Mononuclear cell (primary cell): ENCODE results near the gene ADAM12. TPM values are rescaled to one million over a fixed set of nuclear protein-coding genes. Genes with fewer than 3 reads are reported as not detected.

Experiments
- H3K27me3 ChIP-seq: 2 replicates; pipeline ENCODE4 v1.6.0; 2011; ENCODE audit warnings: low read length, control low read depth; ENCODE audit not compliant: insufficient read depth
- H3K4me1 ChIP-seq: 2 replicates; pipeline ENCODE4 v1.5.1; 2011; ENCODE audit warnings: mild to moderate bottlenecking, low read length, control low read depth; ENCODE audit not compliant: insufficient read depth
- H3K4me3 ChIP-seq: 2 replicates; pipeline ENCODE4 v1.5.1; 2011; ENCODE audit warnings: mild to moderate bottlenecking, low read length, moderate library complexity
- H3K9me3 ChIP-seq: 2 replicates; pipeline ENCODE4 v1.5.1; 2011; ENCODE audit warnings: low read depth, mild to moderate bottlenecking, control low read depth, low read length
- total RNA-seq: library from RNA; depleted of rRNA; stranded (reverse); fragments of >200 nt; gene quantifications from one replicate; pipeline ENCODE4 v1.2.3, GENCODE V29; 2012

The ADAM12 gene
- total RNA-seq, 1 donor, result 1.7 TPM

DNA sequence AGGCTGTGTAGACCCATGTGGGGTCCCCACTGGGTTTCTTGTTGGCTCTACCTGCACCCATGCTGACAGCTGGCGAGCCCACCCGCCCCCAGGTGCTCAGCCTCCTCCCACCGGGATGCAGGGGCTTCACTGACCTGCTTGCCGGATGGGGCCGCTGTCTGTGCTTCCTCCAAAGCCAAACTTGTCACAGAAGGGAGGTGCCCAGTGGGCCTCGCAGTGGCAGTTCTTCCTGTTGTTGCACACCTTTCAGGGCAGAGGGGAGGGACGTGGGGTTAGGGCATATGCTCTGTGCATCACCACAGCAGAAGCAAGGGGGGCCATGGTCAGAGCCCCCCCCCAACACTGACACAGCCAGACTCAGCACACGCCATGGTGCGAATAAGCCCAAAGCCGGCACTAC is 345.4 kb downstream of the ADAM12 start:
- no peaks in the 10 kb centered on the region for H3K9me3 ChIP-seq
- H3K4me3 ChIP-seq, result no peak overlapping the region
- H3K4me1 ChIP-seq, result peaks cover 23% of the 10 kb centered on the region
- no peaks in the 10 kb centered on the region for H3K27me3 ChIP-seq

DNA sequence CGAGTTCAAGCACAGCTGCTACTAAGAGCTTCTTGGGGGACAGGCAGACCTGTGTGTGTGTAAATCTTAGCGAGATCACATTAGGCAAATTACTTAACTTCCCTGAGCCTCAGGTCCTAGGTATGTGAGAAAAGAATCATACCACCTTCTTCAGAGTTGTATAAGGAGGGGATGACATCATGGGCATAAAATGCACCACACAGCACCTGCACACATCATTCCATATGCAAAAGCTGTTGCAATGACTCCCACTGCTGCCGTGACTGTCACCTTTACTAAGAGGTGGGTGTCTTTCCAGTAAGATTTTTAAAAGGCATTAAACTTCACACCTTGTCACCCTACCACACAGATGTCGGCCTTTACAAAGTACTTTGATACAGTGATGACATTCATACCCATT is 345.9 kb downstream of the ADAM12 start:
- H3K27me3 ChIP-seq, result no peaks in the 10 kb centered on the region
- H3K9me3 ChIP-seq, result no peaks in the 10 kb centered on the region
- H3K4me1 ChIP-seq, result peaks cover 23% of the 10 kb centered on the region
- H3K4me3 ChIP-seq, result no peak overlapping the region

DNA sequence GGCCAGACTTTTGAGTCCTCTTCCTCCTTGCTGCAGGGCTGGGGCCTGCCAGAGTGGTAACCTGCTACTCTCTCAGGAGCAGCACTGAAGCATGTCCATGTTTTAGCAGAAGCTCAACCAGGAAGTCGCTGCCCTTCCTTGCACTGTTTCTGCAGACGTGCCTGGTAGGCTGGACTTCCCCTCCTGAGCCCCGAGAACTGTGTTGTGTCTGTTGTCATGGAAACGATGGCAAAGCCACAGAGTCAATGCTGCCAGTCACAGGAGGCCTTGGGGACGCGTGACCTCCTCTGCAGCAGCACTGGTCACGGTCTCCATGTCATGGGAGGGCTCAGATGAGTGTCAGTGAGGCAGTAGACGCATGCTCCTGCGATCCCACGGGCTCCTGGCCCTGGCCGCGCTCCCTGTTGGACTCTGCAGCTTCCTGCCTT is 346.5 kb downstream of the ADAM12 start:
- Histone ChIP-seq H3K9me3 (no peaks in the 10 kb centered on the region), H3K27me3 (no peaks in the 10 kb centered on the region), H3K4me1 (peaks cover 24% of the 10 kb centered on the region), H3K4me3 (no peak overlapping the region)

DNA sequence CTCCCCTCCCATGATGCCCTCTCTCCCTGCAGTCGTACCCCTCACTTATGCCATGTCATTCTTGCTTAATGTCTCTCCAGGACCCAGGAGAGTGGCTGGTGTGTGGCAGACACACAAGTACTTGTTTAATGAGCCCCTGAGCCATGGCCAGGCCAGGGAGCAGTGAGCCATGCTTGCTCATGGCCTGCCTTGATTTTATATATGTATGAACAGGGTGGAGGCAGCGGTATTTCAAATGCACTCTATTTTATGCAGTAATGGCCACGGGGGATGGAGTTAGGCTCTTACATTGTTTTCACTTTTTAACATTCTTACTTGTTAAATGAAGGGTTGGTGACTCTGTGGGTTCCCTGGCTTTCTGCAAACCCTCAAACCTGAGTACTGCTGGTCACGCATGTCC is 347.2 kb downstream of the ADAM12 start:
- no peaks in the 10 kb centered on the region for H3K27me3 ChIP-seq
- H3K4me1 ChIP-seq, result peaks cover 31% of the 10 kb centered on the region

DNA sequence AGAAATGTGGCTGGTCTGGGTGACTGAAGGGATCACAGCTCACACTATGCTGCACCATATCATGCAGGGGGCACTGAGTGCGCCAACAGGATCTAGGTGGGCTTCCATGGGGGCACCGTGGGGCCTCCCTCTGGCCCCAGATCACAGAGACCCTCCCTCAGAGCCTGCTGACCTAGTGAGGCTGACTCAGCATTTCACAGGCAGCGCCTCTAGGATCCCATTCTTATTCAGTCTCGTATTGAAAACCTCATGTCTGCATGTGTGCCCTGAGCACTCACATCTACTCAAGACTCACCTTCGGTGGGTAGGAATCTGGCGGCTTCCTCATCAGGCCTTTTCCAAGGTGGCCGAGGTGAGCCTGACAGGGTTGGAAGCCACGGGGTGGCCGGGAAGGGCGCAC is 350.3 kb downstream of the ADAM12 start:
- H3K4me3 ChIP-seq, result no peak overlapping the region
- no peaks in the 10 kb centered on the region for H3K27me3 ChIP-seq
- H3K9me3 ChIP-seq, result peaks cover 10% of the 10 kb centered on the region
- peaks cover 32% of the 10 kb centered on the region for H3K4me1 ChIP-seq

More for the DNA sequence above, 347.2 kb downstream of the ADAM12 start:
- Histone ChIP-seq H3K4me3 (no peak overlapping the region), H3K9me3 (no peaks in the 10 kb centered on the region)

DNA sequence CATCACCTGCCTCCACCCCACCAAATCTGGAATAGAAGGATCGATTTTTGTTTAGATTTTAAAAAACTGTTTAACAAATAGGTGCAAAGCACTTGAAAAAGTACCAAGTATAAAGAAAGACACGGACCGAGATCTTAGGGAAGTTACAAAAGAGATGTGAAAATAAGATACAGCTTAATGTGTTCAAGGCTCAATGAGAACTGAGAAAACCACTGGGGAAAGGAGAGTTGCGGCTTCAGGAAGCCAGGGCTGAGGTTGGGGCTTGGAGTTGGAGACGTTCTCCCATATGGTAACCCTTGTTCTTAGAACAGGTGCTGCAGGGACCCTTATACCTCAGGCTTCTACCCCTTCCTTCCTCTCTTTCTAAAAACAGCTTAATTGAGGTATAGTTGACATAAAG is 351.8 kb downstream of the ADAM12 start:
- Histone ChIP-seq H3K9me3 (peaks cover 10% of the 10 kb centered on the region), H3K4me3 (no peak overlapping the region), H3K27me3 (no peaks in the 10 kb centered on the region), H3K4me1 (peaks cover 17% of the 10 kb centered on the region)

DNA sequence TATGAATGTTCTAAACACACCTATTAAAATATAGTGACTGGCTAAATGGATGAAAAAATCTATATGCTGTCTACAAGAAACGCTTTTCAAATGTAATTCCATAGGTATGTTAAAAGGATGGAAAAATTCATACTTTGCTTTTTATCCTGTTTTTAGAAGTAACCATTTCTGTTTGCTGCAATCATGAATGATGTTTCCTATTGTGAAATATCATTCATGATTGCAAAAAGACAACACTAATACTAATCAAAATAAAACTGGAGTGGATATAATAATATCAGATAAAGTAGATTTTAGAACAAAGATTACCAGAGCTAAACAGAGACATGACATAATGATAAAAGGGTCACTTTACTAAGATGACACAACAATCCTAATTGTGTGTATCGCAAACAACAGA is 353.7 kb downstream of the ADAM12 start:
- no peak overlapping the region for H3K4me3 ChIP-seq
- H3K4me1 ChIP-seq, result peaks cover 10% of the 10 kb centered on the region
- H3K27me3 ChIP-seq, result no peaks in the 10 kb centered on the region
- H3K9me3 ChIP-seq, result peaks cover 10% of the 10 kb centered on the region

DNA sequence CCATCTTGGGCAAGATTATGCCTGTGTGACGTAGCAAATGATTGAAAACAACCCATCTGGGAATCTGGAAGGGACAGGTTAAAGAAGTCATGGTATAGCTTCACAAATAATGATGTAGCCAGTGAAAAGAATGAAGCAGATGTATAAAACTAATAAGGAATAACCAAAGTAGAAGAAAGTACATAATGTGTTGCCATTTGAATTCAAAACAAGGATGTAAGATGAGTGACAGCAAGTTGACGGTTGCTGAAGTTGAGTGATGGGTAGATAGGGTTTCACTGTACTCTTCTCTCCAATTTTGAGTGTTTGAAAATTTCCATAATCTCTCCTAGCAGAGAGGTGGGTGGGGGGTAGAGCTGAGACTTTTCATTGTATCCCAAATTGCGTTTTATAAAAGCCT is 358.3 kb downstream of the ADAM12 start:
- H3K4me3 ChIP-seq, result no peak overlapping the region
- peaks cover under 1% of the 10 kb centered on the region for H3K27me3 ChIP-seq
- H3K4me1 ChIP-seq, result no peaks in the 10 kb centered on the region
- H3K9me3 ChIP-seq, result peaks cover 10% of the 10 kb centered on the region

DNA sequence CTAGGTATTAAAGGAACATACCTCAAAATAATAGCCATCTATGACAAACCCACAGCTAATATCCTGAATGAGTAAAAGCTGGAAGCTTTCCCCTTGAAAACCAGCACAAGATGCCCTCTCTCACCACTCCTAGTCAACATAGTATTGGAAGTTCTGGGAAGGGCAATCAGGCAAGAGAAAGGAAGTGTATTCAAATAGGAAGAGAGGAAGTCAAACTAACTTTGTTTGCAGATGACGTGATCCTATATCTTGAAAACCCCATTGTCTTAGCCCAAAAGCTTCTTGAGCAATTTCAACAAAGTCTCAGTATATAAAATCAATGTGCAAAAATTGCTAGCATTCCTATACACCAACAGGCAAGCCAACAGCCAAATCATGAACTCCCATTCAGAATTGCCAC is 360.6 kb downstream of the ADAM12 start:
- Histone ChIP-seq H3K4me3 (no peak overlapping the region), H3K9me3 (no peaks in the 10 kb centered on the region), H3K27me3 (peaks cover 3% of the 10 kb centered on the region), H3K4me1 (no peaks in the 10 kb centered on the region)

DNA sequence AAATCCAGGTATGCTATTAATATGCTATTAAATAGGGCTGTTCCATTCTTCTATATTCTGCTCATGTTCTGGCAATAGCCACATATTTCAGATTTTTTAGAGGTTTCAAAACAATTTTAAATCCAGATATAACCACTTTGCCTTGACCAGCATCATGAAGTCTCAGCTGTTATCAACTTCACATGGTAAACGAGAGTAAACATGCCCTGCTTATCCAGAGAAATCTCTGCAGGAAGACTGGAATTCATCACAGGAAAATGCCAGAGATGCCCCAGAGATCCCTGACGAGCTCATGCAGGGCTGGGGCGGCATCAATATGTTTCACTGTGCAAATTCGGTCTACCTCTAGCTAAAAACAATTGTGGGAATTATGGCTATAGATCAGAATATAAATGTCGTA is 365.4 kb downstream of the ADAM12 start:
- peaks cover 3% of the 10 kb centered on the region for H3K27me3 ChIP-seq
- H3K9me3 ChIP-seq, result no peaks in the 10 kb centered on the region
- H3K4me3 ChIP-seq, result no peak overlapping the region
- H3K4me1 ChIP-seq, result no peaks in the 10 kb centered on the region

DNA sequence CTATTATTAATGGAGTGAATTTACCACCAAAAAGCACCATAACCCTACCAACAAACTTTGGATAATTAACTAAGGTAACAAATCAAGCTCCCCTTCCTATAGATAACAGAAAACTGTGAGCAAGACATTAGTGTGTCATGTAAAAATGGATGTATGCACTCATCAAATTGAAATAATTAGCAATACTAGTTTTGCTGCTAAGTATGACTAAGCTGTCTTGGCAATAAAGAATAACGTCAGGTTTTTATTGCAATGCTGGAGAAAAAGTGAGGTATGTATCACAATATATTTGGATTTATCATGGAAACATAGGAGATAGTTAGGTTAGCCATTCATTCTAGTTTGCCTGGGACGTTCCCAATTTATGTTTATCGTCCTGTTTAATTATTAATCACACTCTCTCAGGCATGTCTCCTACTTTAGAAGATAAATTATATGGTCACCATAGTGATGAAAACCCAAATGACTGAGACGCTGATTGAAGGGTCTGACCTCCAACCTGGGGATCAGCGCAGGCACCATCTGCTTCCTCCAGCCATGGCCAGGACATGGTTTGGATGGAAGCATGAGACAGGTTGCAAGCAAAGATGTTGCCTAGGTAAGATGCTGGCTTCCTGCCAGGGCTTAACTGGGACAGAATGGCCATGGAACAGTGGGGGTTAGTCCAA is 366.3 kb downstream of the ADAM12 start:
- Histone ChIP-seq H3K4me3 (no peak overlapping the region), H3K27me3 (peaks cover 3% of the 10 kb centered on the region), H3K9me3 (no peaks in the 10 kb centered on the region), H3K4me1 (no peaks in the 10 kb centered on the region)

DNA sequence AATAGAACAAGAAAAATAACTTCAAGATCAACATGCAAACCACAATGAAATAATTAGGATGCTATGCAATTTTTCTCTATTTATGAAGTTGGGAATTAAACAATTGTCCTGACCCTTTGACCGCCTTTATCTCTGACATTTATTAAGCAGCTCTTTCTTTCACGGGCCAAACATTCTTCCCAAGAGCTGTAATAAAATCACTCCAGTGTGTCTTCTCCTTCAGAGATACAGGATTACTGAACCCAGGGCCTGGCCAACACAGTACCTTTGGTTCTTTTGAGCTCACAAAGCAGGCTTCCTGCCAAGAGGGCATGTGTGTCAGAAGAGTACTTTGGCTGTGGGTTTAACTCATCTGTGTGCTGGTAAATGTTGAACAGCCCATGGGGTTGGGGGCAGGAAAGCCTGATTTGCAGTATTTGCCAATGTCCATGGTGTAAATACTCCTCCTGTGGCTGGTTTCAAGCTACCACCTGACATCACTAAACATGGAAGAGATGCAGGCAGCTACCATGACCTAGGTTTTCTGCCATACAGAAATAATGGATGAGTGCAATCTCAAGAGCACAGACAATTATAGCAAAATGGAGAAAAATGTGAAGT is 370.2 kb downstream of the ADAM12 start:
- H3K9me3 ChIP-seq, result no peaks in the 10 kb centered on the region
- H3K27me3 ChIP-seq, result no peaks in the 10 kb centered on the region
- no peak overlapping the region for H3K4me3 ChIP-seq
- H3K4me1 ChIP-seq, result no peaks in the 10 kb centered on the region

DNA sequence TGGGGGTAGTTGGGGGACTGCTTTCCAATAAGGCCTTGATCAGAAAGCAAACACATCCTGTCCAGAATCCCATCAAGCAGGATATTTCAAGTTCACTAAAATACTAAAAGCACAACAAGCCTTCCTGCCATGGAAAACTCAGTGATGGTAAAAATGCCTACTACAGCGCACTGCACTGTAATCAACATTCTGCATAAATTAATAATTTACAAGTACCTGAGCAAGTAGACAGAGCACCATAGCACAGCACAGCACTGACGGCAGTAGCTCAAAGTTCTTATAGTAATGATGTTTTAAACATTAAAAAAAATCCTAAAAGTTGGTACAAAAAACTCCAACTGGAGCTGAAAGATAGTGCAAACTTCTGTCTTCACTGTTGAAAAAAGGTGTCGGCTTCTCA is 371.4 kb downstream of the ADAM12 start:
- no peaks in the 10 kb centered on the region for H3K9me3 ChIP-seq
- no peaks in the 10 kb centered on the region for H3K27me3 ChIP-seq
- H3K4me1 ChIP-seq, result no peaks in the 10 kb centered on the region
- no peak overlapping the region for H3K4me3 ChIP-seq

DNA sequence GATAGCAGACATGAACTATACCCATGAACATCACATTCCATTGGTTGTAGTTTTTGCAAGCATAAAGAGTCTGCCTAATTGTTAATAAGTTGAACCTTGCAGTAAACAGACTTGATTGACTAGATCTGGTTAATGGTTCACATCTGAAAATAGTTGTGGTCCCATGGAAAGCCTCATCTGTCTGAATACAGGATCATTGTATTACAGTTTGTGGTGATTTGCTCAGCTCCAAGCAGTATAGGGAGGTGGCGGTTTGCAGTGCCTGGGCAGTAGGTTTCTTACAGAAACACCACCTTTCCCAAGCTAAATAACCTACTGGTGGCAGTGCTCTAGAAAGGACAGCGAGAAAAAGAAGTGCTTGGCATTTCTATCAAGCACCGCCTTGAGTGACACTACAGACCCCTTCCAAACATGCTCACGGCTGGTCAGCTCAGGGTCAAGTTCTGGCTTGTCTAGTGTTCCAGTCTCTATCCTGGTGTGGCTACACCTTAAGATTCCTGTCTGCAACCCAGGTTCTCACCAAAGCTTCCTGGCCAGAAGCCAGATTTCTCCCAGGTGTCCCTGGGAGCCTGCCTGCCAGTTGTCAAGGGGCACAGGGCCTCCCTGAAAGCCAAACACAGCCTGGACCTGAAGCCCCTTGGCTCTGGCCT is 372.0 kb downstream of the ADAM12 start:
- H3K27me3 ChIP-seq, result no peaks in the 10 kb centered on the region
- H3K4me3 ChIP-seq, result no peak overlapping the region
- H3K9me3 ChIP-seq, result no peaks in the 10 kb centered on the region
- H3K4me1 ChIP-seq, result no peaks in the 10 kb centered on the region

DNA sequence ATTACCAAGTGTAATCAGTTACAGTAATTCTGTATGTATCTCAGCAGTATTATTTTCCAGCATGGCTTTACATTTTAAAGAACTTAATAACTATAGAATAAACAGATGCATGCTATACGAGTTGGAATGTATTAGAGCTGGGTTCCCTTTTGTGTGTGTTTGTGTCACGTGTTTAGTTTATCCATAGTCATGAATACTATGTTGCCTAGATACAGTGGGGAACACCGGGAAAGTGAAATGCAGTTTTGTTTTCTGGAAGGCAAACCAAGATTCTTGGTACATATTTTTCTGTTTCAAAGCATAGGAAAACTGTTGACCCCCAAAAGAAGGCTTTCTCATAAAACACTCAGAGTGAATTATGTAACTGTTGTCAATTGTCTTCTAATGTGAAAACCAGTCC is 372.9 kb downstream of the ADAM12 start:
- Histone ChIP-seq H3K4me1 (no peaks in the 10 kb centered on the region), H3K9me3 (no peaks in the 10 kb centered on the region), H3K4me3 (no peak overlapping the region), H3K27me3 (no peaks in the 10 kb centered on the region)

DNA sequence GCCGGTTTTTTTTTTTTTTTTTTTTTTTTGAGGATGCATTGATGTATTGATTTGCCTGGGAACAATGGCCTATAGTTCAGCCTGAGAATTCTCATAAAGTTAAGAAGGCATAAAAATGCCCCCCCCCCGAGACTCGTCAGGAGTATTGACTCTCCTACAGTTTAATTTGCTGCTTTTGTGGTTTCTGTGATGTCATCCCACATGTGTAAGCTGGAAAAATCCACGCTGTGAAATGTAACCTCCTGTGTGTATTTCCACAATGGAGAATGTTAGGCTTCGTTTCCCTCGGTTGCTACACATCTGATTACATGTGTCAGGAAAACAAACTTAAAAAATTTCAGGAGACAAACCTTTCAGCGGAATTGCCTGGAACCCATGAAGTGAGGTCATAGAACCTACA is 374.0 kb downstream of the ADAM12 start:
- Histone ChIP-seq H3K4me3 (no peak overlapping the region), H3K27me3 (no peaks in the 10 kb centered on the region), H3K4me1 (no peaks in the 10 kb centered on the region), H3K9me3 (no peaks in the 10 kb centered on the region)
